Hepatocyte (in vitro differentiated cells): ENCODE data around the gene PEX11A. TPM values are rescaled to one million over a fixed set of nuclear protein-coding genes. Genes with fewer than 3 reads are reported as not detected.

Experiments used
- DNase-seq: peaks from one replicate; pipeline ENCODE4 v3.0.0-alpha.2; 2016; ENCODE audit warnings: low spot score
- H2AFZ ChIP-seq: fragments of 200-600 bp; sonication (generic); 2 replicates; pipeline ENCODE4 v1.6.0; 2016; ENCODE audit warnings: antibody characterized with exemption, mild to moderate bottlenecking
- H3K27ac ChIP-seq: fragments of 200-600 bp; sonication (generic); 2 replicates; pipeline ENCODE4 v1.5.1; 2016; ENCODE audit warnings: mild to moderate bottlenecking
- H3K27me3 ChIP-seq: fragments of 200-600 bp; sonication (generic); 2 replicates; pipeline ENCODE4 v1.6.1; 2016
- H3K36me3 ChIP-seq: fragments of 200-600 bp; sonication (generic); replicated peaks from 2 replicates; pipeline ENCODE4 v1.5.1; 2016; ENCODE audit warnings: low read depth; ENCODE audit not compliant: insufficient read depth
- H3K4me1 ChIP-seq: fragments of 200-600 bp; sonication (generic); 2 replicates; pipeline ENCODE4 v1.5.1; 2016; ENCODE audit warnings: mild to moderate bottlenecking, moderate library complexity; ENCODE audit not compliant: insufficient read depth
- H3K4me2 ChIP-seq: fragments of 200-600 bp; sonication (generic); 2 replicates; pipeline ENCODE4 v1.6.0; 2016
- H3K4me3 ChIP-seq: fragments of 200-600 bp; sonication (generic); 2 replicates; pipeline ENCODE4 v1.5.1; 2016; ENCODE audit warnings: mild to moderate bottlenecking
- H3K79me2 ChIP-seq: fragments of 200-600 bp; sonication (generic); 2 replicates; pipeline ENCODE4 v1.6.0; 2017; ENCODE audit warnings: mild to moderate bottlenecking
- H3K9me2 ChIP-seq: fragments of 200-600 bp; sonication (generic); replicated peaks from 2 replicates; pipeline ENCODE4 v1.6.0; 2017; ENCODE audit warnings: mild to moderate bottlenecking; ENCODE audit not compliant: insufficient read depth
- H3K9me3 ChIP-seq: fragments of 200-600 bp; sonication (generic); 2 replicates; pipeline ENCODE4 v1.5.1; 2016; ENCODE audit warnings: low read depth, mild to moderate bottlenecking
- H4K20me1 ChIP-seq: fragments of 200-600 bp; sonication (generic); 2 replicates; pipeline ENCODE4 v1.6.0; 2016; ENCODE audit warnings: mild to moderate bottlenecking; ENCODE audit not compliant: insufficient read depth, poor library complexity, severe bottlenecking
- EZH2 ChIP-seq: fragments of 200-600 bp; sonication (generic); IDR thresholded peaks from 2 replicates; pipeline ENCODE4 v1.6.1; 2016; ENCODE audit warnings: antibody characterized with exemption, mild to moderate bottlenecking, borderline replicate concordance
- EZH2phosphoT487 ChIP-seq: fragments of 200-600 bp; sonication (generic); IDR thresholded peaks from one replicate; pipeline ENCODE4 v1.6.1; 2018; ENCODE audit warnings: antibody characterized with exemption, mild to moderate bottlenecking, low read depth, moderate library complexity; ENCODE audit not compliant: unreplicated experiment, severe bottlenecking
- WGBS: methylation state at CpG from one replicate; pipeline ENCODE4 v1.1.6; 2016; ENCODE audit warnings: low lambda C conversion rate; ENCODE audit errors: missing lambda C conversion rate; 5-methylcytosine and 5-hydroxymethylcytosine counted together
- polyA plus RNA-seq: library from polyadenylated mRNA; unstranded; fragments of >200 nt; fragmentation: Nextera tagmentation; extraction: Ambion mirVana; gene quantifications from 2 replicates; pipeline ENCODE4 v1.2.1, GENCODE V29; 2016
- total RNA-seq: library from RNA; depleted of rRNA; stranded (reverse); fragments of >200 nt; gene quantifications from 2 replicates; pipeline ENCODE4 v1.2.3, GENCODE V29; 2014
- TF ChIP-seq, protein P1 (sequence below): fragments of 200-600 bp; sonication (generic); IDR thresholded peaks from 2 replicates; pipeline ENCODE4 v1.5.1; 2016; ENCODE audit warnings: antibody characterized with exemption, mild to moderate bottlenecking; ENCODE audit not compliant: poor library complexity

Gene PEX11A
- total and polyA plus RNA-seq, 2 experiments from 2014 or later: 10.0 to 10.7 TPM

DNA sequence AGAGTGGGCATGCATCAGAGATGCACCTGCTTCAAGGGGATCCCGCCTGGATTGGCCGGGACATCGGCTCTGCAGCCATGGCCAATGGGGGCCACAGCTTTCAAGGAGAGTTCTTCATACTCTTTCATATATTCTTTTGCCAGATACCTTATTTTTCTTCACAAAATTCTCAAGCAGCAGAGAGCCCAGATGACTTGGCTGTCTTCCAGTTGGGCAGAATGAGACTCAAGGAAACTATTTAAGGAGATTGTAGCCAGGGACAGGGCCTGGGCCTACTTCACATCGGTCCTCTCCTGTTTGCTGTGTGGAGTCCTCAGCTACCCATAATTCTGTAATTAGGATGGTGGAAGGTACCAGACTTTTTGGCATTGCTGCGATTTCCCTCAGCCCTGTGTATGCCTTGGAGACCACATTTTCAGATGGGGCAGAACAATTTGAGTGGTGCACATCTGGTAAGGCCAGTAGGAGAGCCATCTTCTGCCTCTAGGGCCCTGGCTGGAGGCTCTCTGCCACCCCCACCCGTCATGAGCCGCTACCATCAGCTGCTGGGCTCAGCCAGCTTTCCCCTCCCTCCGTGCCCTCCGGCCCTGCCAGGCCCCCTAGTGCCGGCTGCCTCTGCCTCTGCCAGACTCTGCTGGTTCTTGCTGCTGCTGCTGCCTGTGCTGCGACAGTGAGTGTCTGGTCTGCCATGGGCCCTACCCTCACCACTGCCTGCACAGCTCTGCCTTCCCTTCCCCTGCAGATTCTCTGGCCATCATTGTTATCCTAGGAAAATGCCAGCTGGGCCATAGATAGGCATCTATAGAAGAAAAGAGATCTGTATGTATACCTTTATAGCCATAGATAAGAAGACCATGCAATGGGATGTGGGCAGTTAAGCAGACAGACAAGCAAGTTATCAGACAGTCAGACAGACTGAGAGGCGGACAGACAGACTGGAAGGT, 18.1 kb downstream of the PEX11A start:
- no peaks in the 10 kb centered on the region for H3K36me3 ChIP-seq
- no peak overlapping the region for H2AFZ ChIP-seq
- 85% methylated on average over 12 of the region's 12 CpGs for WGBS
- H4K20me1 ChIP-seq: no peaks in the 10 kb centered on the region
- H3K27me3 ChIP-seq: no peaks in the 10 kb centered on the region
- no peak overlapping the region for H3K27ac ChIP-seq
- H3K9me2 ChIP-seq: no peaks in the 10 kb centered on the region
- no peak for DNase-seq
- TF ChIP-seq EZH2: no peak
- TF ChIP-seq, protein P1, sequence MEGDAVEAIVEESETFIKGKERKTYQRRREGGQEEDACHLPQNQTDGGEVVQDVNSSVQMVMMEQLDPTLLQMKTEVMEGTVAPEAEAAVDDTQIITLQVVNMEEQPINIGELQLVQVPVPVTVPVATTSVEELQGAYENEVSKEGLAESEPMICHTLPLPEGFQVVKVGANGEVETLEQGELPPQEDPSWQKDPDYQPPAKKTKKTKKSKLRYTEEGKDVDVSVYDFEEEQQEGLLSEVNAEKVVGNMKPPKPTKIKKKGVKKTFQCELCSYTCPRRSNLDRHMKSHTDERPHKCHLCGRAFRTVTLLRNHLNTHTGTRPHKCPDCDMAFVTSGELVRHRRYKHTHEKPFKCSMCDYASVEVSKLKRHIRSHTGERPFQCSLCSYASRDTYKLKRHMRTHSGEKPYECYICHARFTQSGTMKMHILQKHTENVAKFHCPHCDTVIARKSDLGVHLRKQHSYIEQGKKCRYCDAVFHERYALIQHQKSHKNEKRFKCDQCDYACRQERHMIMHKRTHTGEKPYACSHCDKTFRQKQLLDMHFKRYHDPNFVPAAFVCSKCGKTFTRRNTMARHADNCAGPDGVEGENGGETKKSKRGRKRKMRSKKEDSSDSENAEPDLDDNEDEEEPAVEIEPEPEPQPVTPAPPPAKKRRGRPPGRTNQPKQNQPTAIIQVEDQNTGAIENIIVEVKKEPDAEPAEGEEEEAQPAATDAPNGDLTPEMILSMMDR: no peak
- TF ChIP-seq EZH2phosphoT487: no peak
- H3K9me3 ChIP-seq: no peaks in the 10 kb centered on the region
- no peak overlapping the region for H3K4me3 ChIP-seq
- H3K79me2 ChIP-seq: no peaks in the 10 kb centered on the region
- no peak overlapping the region for H3K4me2 ChIP-seq
- H3K4me1 ChIP-seq: no peaks in the 10 kb centered on the region

DNA sequence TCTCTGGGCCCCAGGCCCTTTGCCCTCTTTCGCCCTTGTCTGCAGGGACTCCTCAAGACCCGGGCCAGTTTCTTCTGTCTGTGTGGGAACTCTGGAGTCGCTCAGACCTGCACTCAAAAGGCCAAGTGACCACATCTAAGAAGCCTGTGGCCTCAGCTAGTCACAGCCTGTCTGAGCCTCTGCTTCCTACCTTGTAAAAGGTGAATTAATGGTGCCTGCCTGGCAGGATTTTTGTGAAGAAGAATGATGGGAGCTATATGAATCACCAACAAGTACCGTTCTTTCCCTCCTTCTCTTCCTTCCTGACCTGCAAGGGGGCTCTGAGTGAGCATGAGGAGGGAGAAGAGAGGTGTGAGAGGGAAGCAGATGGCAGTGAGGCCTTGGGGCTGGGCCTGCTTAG, 18.9 kb downstream of the PEX11A start:
- Histone ChIP-seq H3K9me3 (no peaks in the 10 kb centered on the region), H3K9me2 (no peaks in the 10 kb centered on the region), H3K27ac (no peak overlapping the region), H2AFZ (no peak overlapping the region), H3K4me1 (no peaks in the 10 kb centered on the region), H4K20me1 (no peaks in the 10 kb centered on the region), H3K4me2 (no peak overlapping the region), H3K4me3 (no peak overlapping the region), H3K36me3 (no peaks in the 10 kb centered on the region), H3K27me3 (no peaks in the 10 kb centered on the region), H3K79me2 (no peaks in the 10 kb centered on the region)
- WGBS: 68% methylated on average over 4 of the region's 4 CpGs
- no peak for TF ChIP-seq EZH2phosphoT487
- TF ChIP-seq, protein P1: no peak
- no peak for TF ChIP-seq EZH2
- no peak for DNase-seq

DNA sequence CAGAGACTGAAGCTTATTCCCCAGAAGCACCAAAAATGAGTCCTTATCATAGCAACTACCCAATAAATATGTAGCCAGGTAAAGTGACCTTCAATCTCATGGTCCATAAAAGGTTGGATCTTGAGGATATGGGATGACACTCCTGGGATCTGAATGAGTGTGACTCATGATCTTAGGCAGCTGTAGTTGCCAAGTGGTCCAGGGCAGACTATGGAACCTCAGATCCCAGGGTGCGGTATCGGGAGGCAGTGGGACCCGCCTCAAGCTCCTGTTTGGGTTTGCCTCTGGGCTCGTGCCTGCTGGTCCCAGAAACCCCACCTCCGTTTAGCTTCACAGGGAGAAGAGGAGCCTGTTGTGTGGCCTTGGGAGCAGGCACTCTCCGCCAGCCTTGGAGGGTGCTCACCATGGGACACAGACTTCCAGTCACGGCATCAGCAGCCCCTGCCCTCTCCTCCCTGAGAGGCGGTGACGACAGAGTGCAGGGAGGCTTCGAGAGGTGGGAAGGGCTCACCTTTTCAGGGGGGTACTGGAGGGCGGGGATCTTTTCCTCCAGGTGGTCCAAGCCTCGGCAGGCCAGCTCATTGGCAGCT, 19.5 kb downstream of the PEX11A start:
- no peaks in the 10 kb centered on the region for H3K9me2 ChIP-seq
- H3K4me1 ChIP-seq: peaks cover 3% of the 10 kb centered on the region
- DNase-seq: peak; percentile 48
- 88% methylated on average over 12 of the region's 12 CpGs for WGBS
- H2AFZ ChIP-seq: no peak overlapping the region
- TF ChIP-seq EZH2phosphoT487: no peak
- TF ChIP-seq EZH2: no peak
- no peak overlapping the region for H3K27ac ChIP-seq
- H3K9me3 ChIP-seq: no peaks in the 10 kb centered on the region
- no peaks in the 10 kb centered on the region for H3K79me2 ChIP-seq
- no peak overlapping the region for H3K4me3 ChIP-seq
- no peaks in the 10 kb centered on the region for H3K36me3 ChIP-seq
- no peak overlapping the region for H3K4me2 ChIP-seq
- H3K27me3 ChIP-seq: no peaks in the 10 kb centered on the region
- no peaks in the 10 kb centered on the region for H4K20me1 ChIP-seq

DNA sequence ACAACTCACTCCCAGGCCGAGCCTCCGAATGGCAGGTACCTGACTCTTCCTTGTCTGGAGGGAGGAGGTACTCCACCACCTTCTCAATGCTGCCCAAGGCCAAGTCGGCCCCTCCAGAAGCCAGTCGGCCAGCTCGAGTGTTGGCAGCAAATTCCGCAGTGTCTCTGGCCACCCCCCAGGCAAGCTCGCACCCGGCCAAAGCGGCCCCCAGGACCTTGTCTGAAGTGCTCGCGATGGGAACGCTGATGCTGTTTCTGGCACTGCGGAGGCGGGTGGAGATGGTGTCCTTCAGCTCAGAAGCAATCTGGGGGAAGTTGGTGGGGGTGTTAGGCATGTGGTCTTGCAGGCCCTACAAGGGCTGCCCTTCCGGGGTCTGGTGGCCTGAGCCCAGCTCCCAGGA, 20.6 kb downstream of the PEX11A start:
- Histone ChIP-seq H4K20me1 (no peaks in the 10 kb centered on the region), H3K4me2 (no peak overlapping the region), H3K4me3 (no peak overlapping the region), H3K4me1 (peaks cover 11% of the 10 kb centered on the region), H3K27ac (no peak overlapping the region), H3K36me3 (no peaks in the 10 kb centered on the region), H3K9me3 (no peaks in the 10 kb centered on the region), H3K27me3 (no peaks in the 10 kb centered on the region), H3K9me2 (no peaks in the 10 kb centered on the region), H3K79me2 (no peaks in the 10 kb centered on the region), H2AFZ (no peak overlapping the region)
- no peak for DNase-seq
- TF ChIP-seq, protein P1: no peak
- TF ChIP-seq EZH2: no peak
- TF ChIP-seq EZH2phosphoT487: no peak
- WGBS: 99% methylated on average over 15 of the region's 15 CpGs
